GM12891 (cell line): ENCODE data around the gene INPP4A.

Experiments used
- DNase-seq: peaks from one replicate; pipeline ENCODE4 v3.0.0; 2011; ENCODE audit warnings: low spot score; ENCODE audit not compliant: insufficient read length
- FAIRE-seq: peaks from 2 replicates; lab custom pipeline; 2011; peaks lifted over from hg19 to GRCh38; lab: Jason Lieb, UNC
- PAX5 ChIP-seq: IDR thresholded peaks from 2 replicates; pipeline ENCODE4 v1.6.1; 2011; ENCODE audit warnings: low read length, moderate library complexity, mild to moderate bottlenecking; ENCODE audit not compliant: insufficient read depth, severe bottlenecking
- POLR2A ChIP-seq: IDR thresholded peaks from 2 replicates; pipeline ENCODE4 v1.6.1; 2011; ENCODE audit warnings: low read depth, low read length, control low read depth
- POLR2AphosphoS5 ChIP-seq: IDR thresholded peaks from 2 replicates; pipeline ENCODE4 v1.6.1; 2011; ENCODE audit warnings: low read depth, low read length, control low read depth
- POU2F2 ChIP-seq: IDR thresholded peaks from 2 replicates; pipeline ENCODE4 v1.6.1; 2011; ENCODE audit warnings: low read depth, mild to moderate bottlenecking, control low read depth, low read length, moderate library complexity
- SPI1 ChIP-seq: IDR thresholded peaks from 2 replicates; pipeline ENCODE4 v1.6.1; 2011; ENCODE audit warnings: low read depth, low read length, control low read depth
- TAF1 ChIP-seq: IDR thresholded peaks from 2 replicates; pipeline ENCODE4 v1.6.1; 2011; ENCODE audit warnings: low read depth, low read length, control low read depth

INPP4A gene

GRCh38 chr2:98482362-98482761 is 37.7 kb downstream of the INPP4A start:
- FAIRE-seq (no peak), DNase-seq (no peak)
- TF ChIP-seq PAX5 = no peak
- TF ChIP-seq POLR2A = no peak
- TF ChIP-seq SPI1 = no peak
- TF ChIP-seq POLR2AphosphoS5 = peak; percentile 31; the same call in 1 of the 2 replicates
- no peak for TF ChIP-seq TAF1
- TF ChIP-seq POU2F2 = no peak

- peak; percentile 48 for TF ChIP-seq POLR2A
- TF ChIP-seq POLR2AphosphoS5 = peak; percentile 51; the same call in 1 of the 2 replicates
- TF ChIP-seq SPI1 = peak; percentile 88
- no peak for TF ChIP-seq PAX5
- TF ChIP-seq POU2F2 = peak; percentile 89
- FAIRE-seq (peak; percentile 95), DNase-seq (no peak)
Observed at GRCh38 chr2:98483257-98483861, 38.7 kb downstream of the INPP4A start.

GRCh38 chr2:98484121-98484557 is 39.5 kb downstream of the INPP4A start:
- DNase-seq (no peak), FAIRE-seq (peak; percentile 48)
- TF ChIP-seq POLR2A (no peak), POLR2AphosphoS5 (no peak), POU2F2 (no peak), TAF1 (no peak), SPI1 (no peak), PAX5 (no peak)

DNA sequence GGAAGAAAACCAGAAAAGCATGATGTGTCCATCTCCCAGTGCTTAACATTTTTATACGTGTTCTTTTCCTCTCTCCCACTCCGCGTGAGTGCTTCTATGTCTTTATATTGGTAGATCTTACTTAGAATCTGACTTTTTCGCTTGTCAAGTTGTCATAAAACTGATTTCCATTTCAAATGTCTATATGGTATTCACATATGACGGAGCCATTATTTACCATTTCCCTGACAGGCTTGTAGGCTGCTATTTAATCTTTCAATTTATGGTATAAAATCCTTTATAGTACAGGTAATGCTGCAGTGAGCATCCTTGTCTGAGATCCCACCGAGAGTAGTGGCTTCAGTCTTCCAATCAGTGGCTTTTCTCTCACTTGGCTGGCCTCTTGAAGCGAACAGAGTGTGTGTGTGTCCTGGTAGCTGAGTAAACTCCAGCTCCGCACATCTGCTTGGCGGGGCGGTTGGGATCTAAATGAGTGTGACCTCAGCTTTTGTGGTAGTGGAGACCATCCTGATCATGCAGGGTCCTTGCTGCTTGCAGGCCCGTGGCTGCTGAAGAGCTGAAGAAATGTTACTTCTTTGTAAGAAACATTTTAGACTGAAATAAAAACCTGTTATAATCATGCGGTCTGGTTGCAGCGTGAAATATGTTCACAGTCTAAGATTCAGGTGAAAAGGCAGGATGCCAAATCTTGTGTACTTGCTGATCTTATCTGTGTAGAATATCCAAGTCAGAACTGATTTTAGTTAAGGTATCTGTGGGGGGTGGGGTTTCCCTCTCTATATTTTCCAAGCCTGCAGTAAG is 40.2 kb downstream of the INPP4A start:
- FAIRE-seq (no peak), DNase-seq (no peak)
- TF ChIP-seq POLR2AphosphoS5 (no peak), PAX5 (no peak), SPI1 (no peak), POU2F2 (no peak)

DNA sequence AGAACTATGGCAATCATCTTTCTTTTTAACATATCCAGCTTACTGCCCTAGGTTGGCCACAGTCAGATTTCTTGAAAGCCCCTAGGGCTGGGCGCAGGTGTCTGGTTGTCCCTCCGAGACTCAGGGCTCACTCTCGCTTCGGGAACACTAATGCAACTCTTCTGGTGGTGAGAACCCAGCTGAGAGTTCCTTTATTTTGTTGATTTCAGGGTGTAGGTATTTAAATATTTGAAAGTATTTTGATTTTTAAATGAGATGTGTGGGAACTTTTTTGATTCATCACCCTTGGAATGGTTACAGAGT is 40.7 kb downstream of the INPP4A start:
- TF ChIP-seq POU2F2 = no peak
- FAIRE-seq (no peak), DNase-seq (no peak)

- DNase-seq (no peak), FAIRE-seq (no peak)
- TF ChIP-seq POLR2AphosphoS5 (no peak), POLR2A (peak; percentile 35; the same call in 1 of the 2 replicates), TAF1 (no peak), SPI1 (no peak), POU2F2 (no peak)
Observed at GRCh38 chr2:98486374-98486981, 41.8 kb downstream of the INPP4A start.

DNA sequence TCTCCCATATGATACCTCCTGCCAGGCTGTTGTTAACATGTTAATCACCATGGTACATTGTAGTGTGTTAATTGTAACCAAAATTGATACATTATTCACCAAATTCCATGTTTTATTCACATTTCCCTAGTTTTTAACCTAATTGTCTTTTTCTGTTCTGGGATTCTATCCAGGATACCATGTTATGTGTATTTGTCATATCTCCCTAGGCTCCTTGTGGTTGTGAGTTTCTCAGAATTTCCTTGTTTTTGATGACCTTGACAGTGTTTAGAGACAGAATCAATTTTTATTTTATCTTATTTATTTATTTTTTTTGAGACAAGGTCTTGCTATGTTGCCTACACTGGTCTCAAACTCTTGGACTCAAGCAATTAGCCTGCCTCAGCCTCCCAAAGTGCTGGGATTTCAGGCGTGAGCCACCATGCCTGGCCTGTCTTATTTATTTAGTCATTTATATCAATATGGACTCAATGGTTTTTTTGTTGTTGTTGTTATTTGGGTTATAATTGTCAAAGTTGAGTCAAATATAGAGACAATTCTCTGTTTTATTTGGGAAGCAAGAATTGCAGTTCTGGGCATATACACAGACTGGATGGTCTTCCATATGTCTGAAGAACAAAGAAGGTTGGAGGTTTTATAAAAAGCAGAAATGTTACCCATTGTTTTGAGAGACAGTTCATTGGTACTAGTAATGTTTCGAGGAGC is 42.6 kb downstream of the INPP4A start:
- FAIRE-seq = no peak
- DNase-seq = no peak
- TF ChIP-seq SPI1 = peak; percentile 57
- no peak for TF ChIP-seq PAX5

DNA sequence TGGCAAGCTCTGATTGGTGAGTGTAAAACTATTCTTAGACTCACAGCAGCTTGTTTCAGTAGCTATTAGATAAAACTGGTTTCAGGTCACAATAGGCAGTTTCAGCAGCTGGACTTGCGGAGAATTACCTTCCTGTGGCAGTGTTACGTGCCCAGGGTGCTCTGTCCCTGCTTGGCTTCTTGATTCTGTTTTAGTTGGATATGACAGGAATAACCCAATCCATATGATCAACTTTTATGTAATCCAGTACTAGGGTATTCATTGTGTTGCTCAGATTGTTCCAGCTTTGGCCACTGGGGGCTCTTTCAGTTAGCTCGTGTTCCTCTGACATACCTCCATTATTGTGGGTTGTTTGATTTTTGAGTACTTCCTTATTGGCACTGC is 43.1 kb downstream of the INPP4A start:
- peak; percentile 66; the same call in 1 of the 2 replicates for TF ChIP-seq TAF1
- TF ChIP-seq POLR2A = peak; percentile 62; the same call in 1 of the 2 replicates
- TF ChIP-seq SPI1 = no peak
- no peak for TF ChIP-seq PAX5
- TF ChIP-seq POU2F2 = peak; percentile 57; the same call in 1 of the 2 replicates
- TF ChIP-seq POLR2AphosphoS5 = peak; percentile 79; the same call in 1 of the 2 replicates
- FAIRE-seq (peak; percentile 82), DNase-seq (no peak)

DNA sequence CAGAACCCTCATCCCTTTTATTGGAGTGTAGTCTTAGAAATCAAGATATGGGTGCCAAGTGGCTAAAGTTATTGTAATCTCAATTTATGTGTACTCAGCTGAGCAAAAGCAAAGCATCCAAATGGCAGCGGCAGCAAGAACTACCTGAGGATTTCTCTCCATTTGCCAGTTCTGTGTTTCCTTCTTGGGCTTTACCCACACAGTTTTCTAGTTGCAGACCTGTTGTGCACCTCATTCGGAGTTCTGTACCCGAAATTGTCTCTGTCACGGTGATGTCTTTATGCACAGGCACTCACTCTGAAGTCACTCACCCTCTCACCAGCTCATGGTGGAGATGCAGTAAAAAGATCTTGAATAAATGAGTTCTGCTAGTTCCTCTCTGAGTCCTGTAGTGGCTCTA is 43.6 kb downstream of the INPP4A start:
- FAIRE-seq = peak; percentile 43
- no peak for DNase-seq
- TF ChIP-seq POLR2AphosphoS5 (no peak), POU2F2 (no peak), TAF1 (no peak), SPI1 (no peak), PAX5 (no peak), POLR2A (no peak)
